Measurements from ENCODE around the gene SLC41A3. TPM values are rescaled to one million over a fixed set of nuclear protein-coding genes. Genes with fewer than 3 reads are reported as not detected.

The SLC41A3 gene
- total and polyA plus RNA-seq, 2 of the 8 experiments (the other 6 are each of a cell fraction or from before 2014, with no cell fraction given), result 30.2 to 56.4 TPM

- H2BK20ac ChIP-seq (ENCODE audit: low read length), result no peak overlapping the region
- H3K23ac ChIP-seq (ENCODE audit: insufficient read length), result no peak overlapping the region
- WGBS, 2 experiments (ENCODE audit: extremely low coverage in 1 of 2, insufficient coverage in 1 of 2, insufficient read length in 1 of 2, insufficient replicate concordance in 2 of 2, low coverage in 1 of 2, low lambda C conversion rate in 2 of 2, missing lambda C conversion rate in 1 of 2), result 85% methylated on average over 10 of the region's 10 CpGs; no CpG with 5 or more reads in 1 of the 2 experiments
- no peaks in the 10 kb centered on the region; the same call in 1 of the 2 replicates for H3K79me1 ChIP-seq (ENCODE audit: low read depth, low read length)
- H3K27me3 ChIP-seq (replicated peaks in 1 of 4; ENCODE audit: control insufficient read depth in 3 of 4, extremely low read depth in 1 of 4, insufficient read depth in 3 of 4, low read length in 3 of 4), result no peaks in the 10 kb centered on the region
- H3K9ac ChIP-seq (replicated peaks in 1 of 4; ENCODE audit: extremely low read depth in 1 of 4, low read depth in 3 of 4, low read length in 3 of 4), result no peak overlapping the region
- H3K4me3 ChIP-seq (ENCODE audit: extremely low read depth in 1 of 4, insufficient read depth in 2 of 4, low read depth in 3 of 4, low read length in 4 of 4), result no peak overlapping the region
- H4K8ac ChIP-seq (ENCODE audit: extremely low read depth, insufficient read depth, low read length), result no peak overlapping the region
- DNase-seq (ENCODE audit: low read depth in 1 of 2, low spot score in 2 of 2), result no peak
- ChIA-PET POLR2A (ENCODE audit: partially characterized antibody) (no interaction called here), CTCF (ENCODE audit: partially characterized antibody) (interaction anchor here (1.0 to 1.7 kb wide), 3 partner anchors 46 to 128 kb away, joined by 3 to 5 read pairs (median 5); no protein-coding TSS in a partner anchor)
- H3K79me2 ChIP-seq (ENCODE audit: control insufficient read depth in 1 of 2, insufficient read depth in 2 of 2, low read length in 2 of 2), result no peaks in the 10 kb centered on the region
- no peak for FAIRE-seq
- no peak overlapping the region for H4K5ac ChIP-seq (ENCODE audit: insufficient read length, low read depth, low read length)
- H2BK12ac ChIP-seq (ENCODE audit: low read depth, low read length), result no peak overlapping the region
- TF ChIP-seq NANOG (IDR thresholded peaks at IDR 0.05; ENCODE audit: insufficient read depth, low read depth, low read length, poor library complexity, severe bottlenecking), result no peak
- no peak for TF ChIP-seq RFX5 (IDR thresholded peaks at IDR 0.05; ENCODE audit: borderline replicate concordance, low read depth, low read length)
- no peak for TF ChIP-seq SAP30 (IDR thresholded peaks at IDR 0.05; ENCODE audit: insufficient read depth, insufficient replicate concordance, low read length)
- TF ChIP-seq RAD21 (IDR thresholded peaks at IDR 0.05 in 1 of 2, conservative IDR thresholded peaks at IDR 0.05 in 1 of 2; ENCODE audit: low read depth in 2 of 2, low read length in 2 of 2), result no peak
- TF ChIP-seq JUN (IDR thresholded peaks at IDR 0.05; ENCODE audit: low read depth, low read length), result no peak
- no peak for TF ChIP-seq RXRA (IDR thresholded peaks at IDR 0.05; ENCODE audit: insufficient read depth, low read depth, low read length)
- no peak overlapping the region for H3K56ac ChIP-seq (replicated peaks; ENCODE audit: insufficient read length, low read depth, low read length)
- no peaks in the 10 kb centered on the region for H3K36me3 ChIP-seq (ENCODE audit: control insufficient read depth in 2 of 4, insufficient read depth in 4 of 4, low read length in 3 of 4)
- no peak overlapping the region for H3K4ac ChIP-seq (replicated peaks; ENCODE audit: insufficient read length, low read depth, low read length)
- H4K91ac ChIP-seq (replicated peaks; ENCODE audit: insufficient read length, low read length), result no peak overlapping the region
- H2BK120ac ChIP-seq (replicated peaks; ENCODE audit: low read depth, low read length), result no peak overlapping the region
- H2AFZ ChIP-seq (ENCODE audit: low read length), result no peak overlapping the region
- H2AK5ac ChIP-seq (ENCODE audit: low read depth, low read length), result no peak overlapping the region
- H3K18ac ChIP-seq (ENCODE audit: extremely low read depth, low read length), result no peak overlapping the region
- H2BK15ac ChIP-seq (ENCODE audit: low read length), result no peak overlapping the region
- H2BK5ac ChIP-seq (ENCODE audit: low read depth, low read length), result no peak overlapping the region
- H3K4me1 ChIP-seq (replicated peaks in 1 of 4; ENCODE audit: control insufficient read depth in 3 of 4, insufficient read depth in 4 of 4, low read length in 3 of 4), result peaks cover 0 to 5% (median 2%) of the 10 kb centered on the region in 4 experiments; a peak in 4 of 7 replicates
- H3K27ac ChIP-seq (ENCODE audit: low read depth, low read length), result no peak overlapping the region
- no peaks in the 10 kb centered on the region for H4K20me1 ChIP-seq (replicated peaks in 1 of 2; ENCODE audit: control insufficient read depth in 1 of 2, insufficient read depth in 2 of 2, low read length in 2 of 2)
- H3K9me3 ChIP-seq (ENCODE audit: insufficient read depth in 2 of 2, low read depth in 1 of 2, low read length in 1 of 2), result no peaks in the 10 kb centered on the region
- no peak overlapping the region for H3K4me2 ChIP-seq (ENCODE audit: insufficient read depth in 1 of 2, low read depth in 2 of 2, low read length in 2 of 2)
- H3K14ac ChIP-seq (ENCODE audit: insufficient read length), result no peak overlapping the region
- no peaks in the 10 kb centered on the region; the same call in 1 of the 2 replicates for H3K23me2 ChIP-seq (ENCODE audit: low read depth, low read length)
Observed at GRCh38 chr3:126057501-126057819, 26.5 kb downstream of the SLC41A3 start.
